A549 (cell line): ENCODE data around the gene CACFD1. TPM values are rescaled to one million over a fixed set of nuclear protein-coding genes. Genes with fewer than 3 reads are reported as not detected.

Source experiments
- ATAC-seq, 2 experiments: fragments of 200-7000 bp in 1 of 2; fragments of >200 bp in 1 of 2; cut with Nextera tagmentation in 1 of 2; cut with Tn5 transposase in 1 of 2; 3 replicates each; pipeline versions ENCODE4 v1.8.0 to v1.9.1; 2018 to 2020; ENCODE audit warnings: mild to moderate bottlenecking in 1 of 2, moderate library complexity in 1 of 2
- CTCF ChIA-PET: fragments of 300-600 bp; sonication (Branson Sonifier 250); formaldehyde crosslinking; extraction: SDS; loops from one replicate; lab custom pipeline; 2021; ENCODE audit warnings: antibody characterized with exemption, inconsistent platforms; lab: Yijun Ruan, JAX
- POLR2A ChIA-PET: fragments of 350-600 bp; formaldehyde crosslinking; extraction: SDS; loops from one replicate; lab custom pipeline; 2021; ENCODE audit warnings: antibody characterized with exemption, inconsistent platforms; lab: Yijun Ruan, JAX
- DNase-seq, 2 experiments: peaks; one replicate each; pipeline versions ENCODE4 v3.0.0 to v3.0.0-alpha.2; 2011 to 2016; ENCODE audit warnings: low read depth in 1 of 2, low spot score in 1 of 2
- FAIRE-seq: peaks from 2 replicates; lab custom pipeline; 2011; peaks lifted over from hg19 to GRCh38; lab: Jason Lieb, UNC
- H3K27ac ChIP-seq, 2 experiments: fragments of >200 bp; sonication (Bioruptor Twin); formaldehyde crosslinking; 3 replicates each; pipeline ENCODE4 v1.5.1; 2016 to 2017
- H3K4me1 ChIP-seq: fragments of >200 bp; sonication (Bioruptor Twin); formaldehyde crosslinking; 3 replicates; pipeline ENCODE4 v1.6.1; 2016
- H3K4me2 ChIP-seq: fragments of >200 bp; sonication (Bioruptor Twin); formaldehyde crosslinking; 3 replicates; pipeline ENCODE4 v1.6.1; 2016
- H3K4me3 ChIP-seq: fragments of >200 bp; sonication (Bioruptor Twin); formaldehyde crosslinking; 3 replicates; pipeline ENCODE4 v1.5.1; 2016
- H3K9me3 ChIP-seq: fragments of >200 bp; sonication (Bioruptor Twin); formaldehyde crosslinking; 3 replicates; pipeline ENCODE4 v1.6.1; 2016
- CBX2 ChIP-seq: fragments of 200-600 bp; sonication (generic); IDR thresholded peaks from 2 replicates; pipeline ENCODE4 v1.6.1; 2016; ENCODE audit warnings: low read depth, mild to moderate bottlenecking, borderline replicate concordance
- E2F6 ChIP-seq: IDR thresholded peaks from 2 replicates; pipeline ENCODE4 v1.6.1; 2012; ENCODE audit warnings: low read depth, borderline replicate concordance
- EHMT2 ChIP-seq: fragments of 200-600 bp; sonication (generic); IDR thresholded peaks from 2 replicates; pipeline ENCODE4 v1.6.1; 2016; ENCODE audit warnings: antibody characterized with exemption, low read depth, mild to moderate bottlenecking, moderate library complexity
- EP300 ChIP-seq, 2 experiments: fragments of >200 bp; sonication (Bioruptor Twin); formaldehyde crosslinking; IDR thresholded peaks; 2 replicates in 1 of 2; 3 replicates in 1 of 2; pipeline ENCODE4 v1.6.1; 2016 to 2017
- FOSB ChIP-seq: fragments of 250-450 bp; sonication (Bioruptor Pico); IDR thresholded peaks from 2 replicates; pipeline ENCODE4 v1.5.0; 2020; ENCODE audit warnings: mild to moderate bottlenecking, moderate library complexity
- GATA3 ChIP-seq: IDR thresholded peaks from 2 replicates; pipeline ENCODE4 v1.6.1; 2012; ENCODE audit warnings: borderline replicate concordance
- HDAC2 ChIP-seq: fragments of 200-600 bp; sonication (generic); IDR thresholded peaks from 2 replicates; pipeline ENCODE4 v1.6.1; 2016
- HOXB13 ChIP-seq: fragments of 250-450 bp; sonication (Bioruptor Pico); IDR thresholded peaks from 2 replicates; pipeline ENCODE4 v1.5.0; 2020; ENCODE audit warnings: low read depth, mild to moderate bottlenecking, moderate library complexity
- JUN ChIP-seq, 2 experiments: fragments of >200 bp; sonication (Bioruptor Twin); formaldehyde crosslinking; IDR thresholded peaks; 2 replicates in 1 of 2; 3 replicates in 1 of 2; pipeline ENCODE4 v1.6.1; 2016 to 2017
- KDM1A ChIP-seq: fragments of 200-600 bp; sonication (generic); IDR thresholded peaks from 2 replicates; pipeline ENCODE4 v1.6.1; 2016; ENCODE audit warnings: low read depth, mild to moderate bottlenecking
- MYC ChIP-seq: IDR thresholded peaks from 2 replicates; pipeline ENCODE4 v1.6.1; 2012; ENCODE audit warnings: mild to moderate bottlenecking, inconsistent platforms, low read length, improper control_type of control experiment, borderline replicate concordance
- NFE2L2 ChIP-seq: fragments of 150-350 bp; conservative IDR thresholded peaks from 2 replicates; pipeline ENCODE4 v1.6.1; 2014; ENCODE audit warnings: low read length
- PHF8 ChIP-seq: fragments of 200-600 bp; sonication (generic); IDR thresholded peaks from 2 replicates; pipeline ENCODE4 v1.6.1; 2016; ENCODE audit warnings: low read depth, mild to moderate bottlenecking, antibody characterized with exemption, moderate library complexity, borderline replicate concordance
- POLR2A ChIP-seq: IDR thresholded peaks from 2 replicates; pipeline ENCODE4 v1.6.1; 2012; ENCODE audit warnings: mild to moderate bottlenecking, low read length
- POLR2AphosphoS2 ChIP-seq: conservative IDR thresholded peaks from 2 replicates; pipeline ENCODE4 v1.6.1; 2012; ENCODE audit warnings: low read length, improper control_type of control experiment, inconsistent platforms
- RARB ChIP-seq: fragments of 250-450 bp; sonication (Bioruptor Pico); IDR thresholded peaks from 2 replicates; pipeline ENCODE4 v1.8.0; 2021; ENCODE audit warnings: mild to moderate bottlenecking, moderate library complexity
- RFX5 ChIP-seq: fragments of 450-650 bp; IDR thresholded peaks from 2 replicates; pipeline ENCODE4 v1.7.1; 2014; ENCODE audit warnings: antibody characterized with exemption, mild to moderate bottlenecking, moderate library complexity
- ZC3H11A ChIP-seq: fragments of 450-650 bp; IDR thresholded peaks from 2 replicates; pipeline ENCODE4 v1.6.1; 2014; ENCODE audit warnings: antibody characterized with exemption, mild to moderate bottlenecking
- WGBS: methylation state at CpG from one replicate; pipeline ENCODE4 v1.1.6; 2017; ENCODE audit errors: missing lambda C conversion rate; 5-methylcytosine and 5-hydroxymethylcytosine counted together
- polyA plus RNA-seq, 4 experiments: library from polyadenylated mRNA; depleted of rRNA in 3 of 4; stranded (reverse); fragments of >200 nt; fragmentation: RNase III in 1 of 4; extraction: RNeasy Plus Mini Kit Qiagen cat#74134 plus additional on column Dnase treatment in 1 of 4; gene quantifications; 2 replicates in 3 of 4; 3 replicates in 1 of 4; pipeline ENCODE4 v1.2.3, GENCODE V29; 2011 to 2017
- TF ChIP-seq, protein P1 (sequence below): fragments of 250-450 bp; sonication (Bioruptor Pico); IDR thresholded peaks from 2 replicates; pipeline ENCODE4 v1.5.0; 2021; ENCODE audit warnings: mild to moderate bottlenecking, moderate library complexity, borderline replicate concordance
- TF ChIP-seq, protein P2 (sequence below): fragments of 150-350 bp; IDR thresholded peaks from 2 replicates; pipeline ENCODE4 v1.6.1; 2014; ENCODE audit warnings: low read depth, mild to moderate bottlenecking, low read length
- TF ChIP-seq, protein P3 (sequence below): IDR thresholded peaks from 2 replicates; pipeline ENCODE4 v1.6.1; 2012
- TF ChIP-seq, protein P4 (sequence below): fragments of 200-600 bp; sonication (generic); IDR thresholded peaks from 2 replicates; pipeline ENCODE4 v1.6.1; 2016; ENCODE audit warnings: antibody characterized with exemption, mild to moderate bottlenecking, moderate library complexity

Gene CACFD1
- polyA plus RNA-seq, 2 of the 4 experiments (the other 2 are of a cell fraction) = 5.0 to 8.0 TPM

GRCh38 chr9:133506653-133507038 lies 46.9 kb downstream of the CACFD1 start:
- Histone ChIP-seq H3K9me3 (peaks cover 21% of the 10 kb centered on the region), H3K27ac (no peak overlapping the region), H3K4me1 (peaks cover 13% of the 10 kb centered on the region), H3K4me3 (no peak overlapping the region), H3K4me2 (no peak overlapping the region)
- no peak for TF ChIP-seq MYC
- no peak for TF ChIP-seq EP300 (IDR thresholded peaks at IDR 0.05)
- no peak for TF ChIP-seq FOSB (CRISPR knock-in tag)
- no peak for TF ChIP-seq HDAC2
- TF ChIP-seq KDM1A = no peak
- no peak for TF ChIP-seq EHMT2
- no peak for TF ChIP-seq ZC3H11A
- TF ChIP-seq POLR2AphosphoS2 = no peak
- no peak for TF ChIP-seq E2F6
- no peak for TF ChIP-seq NFE2L2
- TF ChIP-seq RARB = no peak
- TF ChIP-seq, protein P1, sequence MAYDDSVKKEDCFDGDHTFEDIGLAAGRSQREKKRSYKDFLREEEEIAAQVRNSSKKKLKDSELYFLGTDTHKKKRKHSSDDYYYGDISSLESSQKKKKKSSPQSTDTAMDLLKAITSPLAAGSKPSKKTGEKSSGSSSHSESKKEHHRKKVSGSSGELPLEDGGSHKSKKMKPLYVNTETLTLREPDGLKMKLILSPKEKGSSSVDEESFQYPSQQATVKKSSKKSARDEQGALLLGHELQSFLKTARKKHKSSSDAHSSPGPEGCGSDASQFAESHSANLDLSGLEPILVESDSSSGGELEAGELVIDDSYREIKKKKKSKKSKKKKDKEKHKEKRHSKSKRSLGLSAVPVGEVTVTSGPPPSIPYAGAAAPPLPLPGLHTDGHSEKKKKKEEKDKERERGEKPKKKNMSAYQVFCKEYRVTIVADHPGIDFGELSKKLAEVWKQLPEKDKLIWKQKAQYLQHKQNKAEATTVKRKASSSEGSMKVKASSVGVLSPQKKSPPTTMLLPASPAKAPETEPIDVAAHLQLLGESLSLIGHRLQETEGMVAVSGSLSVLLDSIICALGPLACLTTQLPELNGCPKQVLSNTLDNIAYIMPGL (CRISPR knock-in tag) = no peak
- TF ChIP-seq, protein P2, sequence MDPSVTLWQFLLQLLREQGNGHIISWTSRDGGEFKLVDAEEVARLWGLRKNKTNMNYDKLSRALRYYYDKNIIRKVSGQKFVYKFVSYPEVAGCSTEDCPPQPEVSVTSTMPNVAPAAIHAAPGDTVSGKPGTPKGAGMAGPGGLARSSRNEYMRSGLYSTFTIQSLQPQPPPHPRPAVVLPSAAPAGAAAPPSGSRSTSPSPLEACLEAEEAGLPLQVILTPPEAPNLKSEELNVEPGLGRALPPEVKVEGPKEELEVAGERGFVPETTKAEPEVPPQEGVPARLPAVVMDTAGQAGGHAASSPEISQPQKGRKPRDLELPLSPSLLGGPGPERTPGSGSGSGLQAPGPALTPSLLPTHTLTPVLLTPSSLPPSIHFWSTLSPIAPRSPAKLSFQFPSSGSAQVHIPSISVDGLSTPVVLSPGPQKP = no peak
- TF ChIP-seq GATA3 = no peak
- TF ChIP-seq CBX2 = no peak
- no peak for TF ChIP-seq JUN (IDR thresholded peaks at IDR 0.05)
- TF ChIP-seq POLR2A = no peak
- no peak for TF ChIP-seq PHF8
- ATAC-seq (peak in 1 of 2 experiments; percentile 47; a peak in 3 of 6 replicates), DNase-seq (peak in 1 of 2 experiments; percentile 31), FAIRE-seq (no peak)
- POLR2A ChIA-PET = no interaction called here
- 66% methylated on average over 18 of the region's 18 CpGs for WGBS
- CTCF ChIA-PET = interaction anchor here (0.7 to 1.3 kb wide), 4 partner anchors 10 to 23 kb away, joined by 3 to 4 read pairs (median 3); no protein-coding TSS in a partner anchor

DNA sequence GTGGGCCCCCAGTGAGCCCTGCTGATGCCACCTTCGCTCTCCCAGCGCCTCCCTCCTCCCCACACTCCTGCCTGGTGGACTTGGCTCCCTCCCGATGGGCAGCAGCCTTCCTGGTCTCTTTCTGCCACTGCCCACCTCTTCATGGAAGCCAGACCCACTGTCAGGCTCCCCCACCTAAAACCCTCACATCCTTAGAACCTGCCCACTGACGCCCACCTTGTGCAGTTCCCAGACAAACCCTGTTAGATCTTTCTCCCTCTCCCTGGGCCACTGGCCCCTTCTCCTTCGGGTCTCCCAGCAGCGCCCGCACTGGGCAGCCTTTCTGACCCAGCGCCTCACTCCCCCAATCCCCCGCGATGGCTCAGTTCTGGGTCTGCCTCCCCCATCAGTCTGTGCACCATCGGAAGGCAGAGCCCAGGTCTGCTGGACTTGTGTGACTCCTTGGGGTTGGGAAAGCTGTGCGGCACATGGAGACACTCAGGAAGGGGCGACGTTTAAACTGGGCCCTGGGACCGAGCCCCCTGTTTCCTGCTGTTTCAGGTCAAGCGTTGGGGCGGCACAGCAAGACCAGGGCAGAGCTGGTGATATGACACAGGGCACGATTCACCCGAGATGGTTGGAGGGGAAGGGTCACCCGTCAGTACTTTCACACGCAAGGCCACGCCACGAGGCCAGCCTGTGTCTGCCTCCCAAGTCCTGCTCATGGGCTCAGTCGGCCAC lies 47.6 kb downstream of the CACFD1 start:
- H3K4me3 ChIP-seq = no peak overlapping the region
- 64% methylated on average over 18 of the region's 24 CpGs for WGBS
- TF ChIP-seq RFX5 = no peak
- TF ChIP-seq HOXB13 (CRISPR knock-in tag) = no peak
- TF ChIP-seq, protein P3, sequence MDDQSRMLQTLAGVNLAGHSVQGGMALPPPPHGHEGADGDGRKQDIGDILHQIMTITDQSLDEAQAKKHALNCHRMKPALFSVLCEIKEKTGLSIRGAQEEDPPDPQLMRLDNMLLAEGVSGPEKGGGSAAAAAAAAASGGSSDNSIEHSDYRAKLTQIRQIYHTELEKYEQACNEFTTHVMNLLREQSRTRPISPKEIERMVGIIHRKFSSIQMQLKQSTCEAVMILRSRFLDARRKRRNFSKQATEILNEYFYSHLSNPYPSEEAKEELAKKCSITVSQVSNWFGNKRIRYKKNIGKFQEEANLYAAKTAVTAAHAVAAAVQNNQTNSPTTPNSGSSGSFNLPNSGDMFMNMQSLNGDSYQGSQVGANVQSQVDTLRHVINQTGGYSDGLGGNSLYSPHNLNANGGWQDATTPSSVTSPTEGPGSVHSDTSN = no peak
- TF ChIP-seq, protein P4, sequence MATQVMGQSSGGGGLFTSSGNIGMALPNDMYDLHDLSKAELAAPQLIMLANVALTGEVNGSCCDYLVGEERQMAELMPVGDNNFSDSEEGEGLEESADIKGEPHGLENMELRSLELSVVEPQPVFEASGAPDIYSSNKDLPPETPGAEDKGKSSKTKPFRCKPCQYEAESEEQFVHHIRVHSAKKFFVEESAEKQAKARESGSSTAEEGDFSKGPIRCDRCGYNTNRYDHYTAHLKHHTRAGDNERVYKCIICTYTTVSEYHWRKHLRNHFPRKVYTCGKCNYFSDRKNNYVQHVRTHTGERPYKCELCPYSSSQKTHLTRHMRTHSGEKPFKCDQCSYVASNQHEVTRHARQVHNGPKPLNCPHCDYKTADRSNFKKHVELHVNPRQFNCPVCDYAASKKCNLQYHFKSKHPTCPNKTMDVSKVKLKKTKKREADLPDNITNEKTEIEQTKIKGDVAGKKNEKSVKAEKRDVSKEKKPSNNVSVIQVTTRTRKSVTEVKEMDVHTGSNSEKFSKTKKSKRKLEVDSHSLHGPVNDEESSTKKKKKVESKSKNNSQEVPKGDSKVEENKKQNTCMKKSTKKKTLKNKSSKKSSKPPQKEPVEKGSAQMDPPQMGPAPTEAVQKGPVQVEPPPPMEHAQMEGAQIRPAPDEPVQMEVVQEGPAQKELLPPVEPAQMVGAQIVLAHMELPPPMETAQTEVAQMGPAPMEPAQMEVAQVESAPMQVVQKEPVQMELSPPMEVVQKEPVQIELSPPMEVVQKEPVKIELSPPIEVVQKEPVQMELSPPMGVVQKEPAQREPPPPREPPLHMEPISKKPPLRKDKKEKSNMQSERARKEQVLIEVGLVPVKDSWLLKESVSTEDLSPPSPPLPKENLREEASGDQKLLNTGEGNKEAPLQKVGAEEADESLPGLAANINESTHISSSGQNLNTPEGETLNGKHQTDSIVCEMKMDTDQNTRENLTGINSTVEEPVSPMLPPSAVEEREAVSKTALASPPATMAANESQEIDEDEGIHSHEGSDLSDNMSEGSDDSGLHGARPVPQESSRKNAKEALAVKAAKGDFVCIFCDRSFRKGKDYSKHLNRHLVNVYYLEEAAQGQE = no peak
- TF ChIP-seq, protein P1 (CRISPR knock-in tag) = no peak

More for the DNA sequence above, 47.6 kb downstream of the CACFD1 start:
- FAIRE-seq (no peak), DNase-seq (no peak), ATAC-seq (no peak)
- Histone ChIP-seq H3K4me1 (peaks cover 13% of the 10 kb centered on the region), H3K27ac (no peak overlapping the region), H3K4me2 (no peak overlapping the region), H3K9me3 (peaks cover 14% of the 10 kb centered on the region)
- CTCF ChIA-PET = interaction anchor here (0.7 to 1.8 kb wide), 2 partner anchors 12 to 17 kb away, joined by 3 to 5 read pairs; no protein-coding TSS in a partner anchor
- POLR2A ChIA-PET = no interaction called here
